Gastroesophageal sphincter (tissue), 4 donors: ENCODE results near the gene TTLL7. TPM values are rescaled to one million over a fixed set of nuclear protein-coding genes. Genes with fewer than 3 reads are reported as not detected.

Experiments used
- ATAC-seq: fragments of 150-250 bp; one replicate; pipeline ENCODE4 v1.9.1; 2016; ENCODE audit warnings: mild to moderate bottlenecking, moderate library complexity
- H3K27ac ChIP-seq, 4 donors: fragments of 200-600 bp; sonication (generic) in 3 of 4; 1 replicate in 3 of 4; 2 replicates in 1 of 4; pipeline ENCODE4 v1.5.1; 2016 to 2019
- H3K27me3 ChIP-seq: fragments of 200-600 bp; sonication (generic); one replicate; pipeline ENCODE4 v1.5.1; 2019
- H3K36me3 ChIP-seq, 2 donors: fragments of 200-600 bp; sonication (generic); one replicate each; pipeline ENCODE4 v1.5.1; 2019; ENCODE audit warnings: control low read depth in 1 of 2
- H3K4me1 ChIP-seq, 3 donors: fragments of 200-600 bp; sonication (generic); 1 replicate in 2 of 3; 2 replicates in 1 of 3; pipeline ENCODE4 v1.5.1; 2016 to 2019; ENCODE audit warnings: control low read depth in 2 of 3
- H3K4me3 ChIP-seq, 2 donors: fragments of 200-600 bp; sonication (generic); one replicate each; pipeline ENCODE4 v1.5.1; 2019; ENCODE audit warnings: mild to moderate bottlenecking in 1 of 2, moderate library complexity in 1 of 2
- H3K9me3 ChIP-seq, 3 donors: fragments of 200-600 bp; sonication (generic); one replicate each; pipeline ENCODE4 v1.5.1; 2017 to 2019; ENCODE audit warnings: control low read depth in 2 of 3
- CTCF ChIP-seq, 4 experiments: fragments of 200-600 bp in 2 of 4; fragments of 450-650 bp in 2 of 4; sonication (generic) in 1 of 4; IDR thresholded peaks; one replicate each; pipeline ENCODE4 v1.5.1; 2017 to 2019; ENCODE audit warnings: antibody characterized with exemption in 4 of 4, mild to moderate bottlenecking in 2 of 4, moderate library complexity in 2 of 4
- EP300 ChIP-seq: sonication (generic); formaldehyde crosslinking; IDR thresholded peaks from one replicate; pipeline ENCODE4 v1.6.1; 2017; ENCODE audit warnings: antibody characterized with exemption, mild to moderate bottlenecking
- POLR2A ChIP-seq, 2 donors: fragments of 450-650 bp; IDR thresholded peaks; one replicate each; pipeline ENCODE4 v1.6.1; 2017; ENCODE audit warnings: antibody characterized with exemption in 2 of 2, mild to moderate bottlenecking in 2 of 2, moderate library complexity in 1 of 2
- POLR2AphosphoS5 ChIP-seq: sonication (generic); formaldehyde crosslinking; IDR thresholded peaks from one replicate; pipeline ENCODE4 v1.6.1; 2017; ENCODE audit warnings: antibody characterized with exemption
- WGBS, 2 donors: methylation state at CpG; one replicate each; pipeline ENCODE4 v1.1.5; 2018; ENCODE audit warnings: low coverage in 1 of 2; 5-methylcytosine and 5-hydroxymethylcytosine counted together
- total RNA-seq, 4 donors: library from RNA; depleted of rRNA; stranded (reverse); fragments of >200 nt; gene quantifications; one replicate each; pipeline ENCODE4 v1.1.0, GENCODE V29; 2016

The TTLL7 gene
- total RNA-seq, 4 donors from 2014 or later, result 41.7 to 125 (median 57.0) TPM

GRCh38 chr1:83897516-83897915, 101.4 kb downstream of the TTLL7 start:
- no peak for ATAC-seq
- no peak overlapping the region for H3K4me3 ChIP-seq
- WGBS, 2 donors, result 72 to 94% methylated on average over 2 of the region's 2 CpGs

GRCh38 chr1:83896299-83896698, 102.6 kb downstream of the TTLL7 start:
- H3K4me3 ChIP-seq, result no peak overlapping the region
- H3K27ac ChIP-seq, result no peak overlapping the region
- no peaks in the 10 kb centered on the region for H3K27me3 ChIP-seq
- H3K36me3 ChIP-seq, result peaks cover 0 to 11% of the 10 kb centered on the region in 2 donors
- no peak for ATAC-seq
- peaks cover 0 to 5% (median 0%) of the 10 kb centered on the region in 3 donors for H3K4me1 ChIP-seq
- H3K9me3 ChIP-seq, result no peaks in the 10 kb centered on the region
- 88 to 91% methylated on average over 6 of the region's 6 CpGs for WGBS, 2 donors
- TF ChIP-seq POLR2AphosphoS5 (no peak), POLR2A (IDR thresholded peaks at IDR 0.05) (no peak), EP300 (no peak), CTCF (IDR thresholded peaks at IDR 0.05) (no peak)

More at GRCh38 chr1:83897516-83897915, 101.4 kb downstream of the TTLL7 start:
- no peak overlapping the region for H3K27ac ChIP-seq
- H3K27me3 ChIP-seq, result no peaks in the 10 kb centered on the region
- TF ChIP-seq POLR2AphosphoS5, result no peak
- TF ChIP-seq CTCF (IDR thresholded peaks at IDR 0.05), result no peak
- no peak for TF ChIP-seq POLR2A (IDR thresholded peaks at IDR 0.05)
- TF ChIP-seq EP300, result no peak
- H3K36me3 ChIP-seq, result peaks cover 0 to 11% of the 10 kb centered on the region in 2 donors
- H3K9me3 ChIP-seq, result no peaks in the 10 kb centered on the region
- peaks cover 0 to 5% (median 0%) of the 10 kb centered on the region in 3 donors for H3K4me1 ChIP-seq

- 72 to 91% methylated on average over 2 of the region's 2 CpGs for WGBS, 2 donors
- ATAC-seq, result no peak
- Histone ChIP-seq H3K4me3 (no peak overlapping the region), H3K36me3 (peaks cover 0 to 9% of the 10 kb centered on the region in 2 donors), H3K27me3 (no peaks in the 10 kb centered on the region), H3K27ac (no peak overlapping the region), H3K4me1 (peaks cover 0 to 5% (median 0%) of the 10 kb centered on the region in 3 donors), H3K9me3 (no peaks in the 10 kb centered on the region)
- TF ChIP-seq POLR2AphosphoS5 (no peak), CTCF (IDR thresholded peaks at IDR 0.05) (no peak), EP300 (no peak), POLR2A (IDR thresholded peaks at IDR 0.05) (no peak)
Observed at GRCh38 chr1:83889707-83890106, 109.2 kb downstream of the TTLL7 start.

- peaks cover 0 to 28% of the 10 kb centered on the region in 2 donors for H3K36me3 ChIP-seq
- no peak for ATAC-seq
- no peaks in the 10 kb centered on the region for H3K27me3 ChIP-seq
- H3K9me3 ChIP-seq, result no peaks in the 10 kb centered on the region
- no peak for TF ChIP-seq CTCF (IDR thresholded peaks at IDR 0.05)
- no peak for TF ChIP-seq POLR2AphosphoS5
- TF ChIP-seq EP300, result no peak
- no peak for TF ChIP-seq POLR2A (IDR thresholded peaks at IDR 0.05)
- WGBS, 2 donors, result 93% methylated on average over 3 of the region's 3 CpGs
- no peak overlapping the region for H3K4me3 ChIP-seq
- H3K27ac ChIP-seq, result no peak overlapping the region
- no peaks in the 10 kb centered on the region for H3K4me1 ChIP-seq
Observed at GRCh38 chr1:83887483-83887882, 111.4 kb downstream of the TTLL7 start.

GRCh38 chr1:83883979-83884378, 115.0 kb downstream of the TTLL7 start:
- Histone ChIP-seq H3K9me3 (no peaks in the 10 kb centered on the region), H3K27me3 (no peaks in the 10 kb centered on the region), H3K27ac (no peak overlapping the region), H3K4me1 (no peaks in the 10 kb centered on the region), H3K36me3 (peaks cover 0 to 31% of the 10 kb centered on the region in 2 donors), H3K4me3 (no peak overlapping the region)
- no peak for ATAC-seq
- TF ChIP-seq POLR2A (IDR thresholded peaks at IDR 0.05), result no peak
